H1 (cell line): Measurements from ENCODE around the gene TXNRD2. TPM values are rescaled to one million over a fixed set of nuclear protein-coding genes. Genes with fewer than 3 reads are reported as not detected.

Experiments used
- CTCF ChIA-PET: fragments of 300-600 bp; sonication (Branson Sonifier 250); formaldehyde crosslinking; loops from one replicate; lab custom pipeline; 2021; ENCODE audit not compliant: partially characterized antibody; lab: Charles Lee
- POLR2A ChIA-PET: fragments of 300-600 bp; sonication (Branson Sonifier 250); formaldehyde crosslinking; loops from one replicate; lab custom pipeline; 2021; ENCODE audit warnings: inconsistent platforms; ENCODE audit not compliant: partially characterized antibody; lab: Charles Lee
- DNase-seq, 2 experiments: peaks; one replicate each; pipeline versions ENCODE4 v3.0.0 to v3.0.0-alpha.2; 2010 to 2022; ENCODE audit warnings: low spot score in 2 of 2, low read depth in 1 of 2, mixed read lengths in 1 of 2
- FAIRE-seq: peaks from 2 replicates; lab custom pipeline; 2011; peaks lifted over from hg19 to GRCh38; lab: Jason Lieb, UNC
- H2AFZ ChIP-seq: 2 replicates; pipeline ENCODE4 v1.8.1; 2012; ENCODE audit warnings: low read length, inconsistent platforms
- H2AK5ac ChIP-seq: 2 replicates; pipeline ENCODE4 v1.6.1; 2013; ENCODE audit warnings: low read depth, low read length
- H2BK120ac ChIP-seq: replicated peaks from 2 replicates; pipeline ENCODE3; 2013; ENCODE audit warnings: low read depth, low read length, inconsistent platforms
- H2BK12ac ChIP-seq: 2 replicates; pipeline ENCODE4 v1.6.1; 2013; ENCODE audit warnings: low read depth, low read length
- H2BK15ac ChIP-seq: 2 replicates; pipeline ENCODE4 v1.6.1; 2013; ENCODE audit warnings: low read length
- H2BK20ac ChIP-seq: 2 replicates; pipeline ENCODE4 v1.6.1; 2013; ENCODE audit warnings: low read length
- H2BK5ac ChIP-seq: 2 replicates; pipeline ENCODE4 v1.6.1; 2013; ENCODE audit warnings: low read depth, low read length
- H3K14ac ChIP-seq: 2 replicates; pipeline ENCODE4 v1.6.1; 2013; ENCODE audit warnings: inconsistent platforms; ENCODE audit not compliant: insufficient read length
- H3K18ac ChIP-seq: 2 replicates; pipeline ENCODE4 v1.6.1; 2013; ENCODE audit warnings: low read length; ENCODE audit errors: extremely low read depth
- H3K23ac ChIP-seq: 2 replicates; pipeline ENCODE4 v1.6.1; 2013; ENCODE audit warnings: inconsistent platforms; ENCODE audit not compliant: insufficient read length
- H3K23me2 ChIP-seq: 2 replicates; pipeline ENCODE4 v1.6.1; 2013; ENCODE audit warnings: low read depth, low read length
- H3K27ac ChIP-seq: 2 replicates; pipeline ENCODE4 v1.6.1; 2011; ENCODE audit warnings: low read depth, low read length, inconsistent platforms
- H3K27me3 ChIP-seq, 4 experiments: replicated peaks in 1 of 4; 1 replicate in 1 of 4; 2 replicates in 3 of 4; pipeline versions ENCODE4 v1.6.1 to v1.8.1; 2011 to 2013; ENCODE audit warnings: low read length in 3 of 4, mild to moderate bottlenecking in 3 of 4, inconsistent platforms in 2 of 4, mixed read lengths in 2 of 4, moderate library complexity in 1 of 4; ENCODE audit not compliant: control insufficient read depth in 3 of 4, insufficient read depth in 3 of 4; ENCODE audit errors: extremely low read depth in 1 of 4
- H3K36me3 ChIP-seq, 4 experiments: 2 replicates each; pipeline versions ENCODE4 v1.6.1 to v1.8.1; 2011 to 2013; ENCODE audit warnings: mild to moderate bottlenecking in 4 of 4, low read length in 3 of 4, moderate library complexity in 2 of 4, control low read depth in 1 of 4, inconsistent platforms in 1 of 4; ENCODE audit not compliant: insufficient read depth in 4 of 4, control insufficient read depth in 2 of 4
- H3K4ac ChIP-seq: replicated peaks from 2 replicates; pipeline ENCODE3; 2013; ENCODE audit warnings: low read length, low read depth, mixed read lengths, inconsistent platforms; ENCODE audit not compliant: insufficient read length
- H3K4me1 ChIP-seq, 4 experiments: replicated peaks in 1 of 4; 1 replicate in 1 of 4; 2 replicates in 3 of 4; pipeline versions ENCODE4 v1.6.1 to v1.8.1; 2011 to 2013; ENCODE audit warnings: low read length in 3 of 4, inconsistent platforms in 2 of 4, mixed read lengths in 1 of 4; ENCODE audit not compliant: insufficient read depth in 4 of 4, control insufficient read depth in 3 of 4
- H3K4me2 ChIP-seq, 2 experiments: 2 replicates each; pipeline versions ENCODE4 v1.6.1 to v1.8.1; 2011 to 2013; ENCODE audit warnings: low read depth in 2 of 2, low read length in 2 of 2, control low read depth in 1 of 2, inconsistent platforms in 1 of 2, mild to moderate bottlenecking in 1 of 2; ENCODE audit not compliant: insufficient read depth in 1 of 2
- H3K4me3 ChIP-seq, 4 experiments: fragments of 200-600, 300-600 bp in 1 of 4; sonication (generic), shearing (Covaris generic), sonication (Bioruptor Twin) in 1 of 4; 2 replicates each; pipeline versions ENCODE4 v1.5.1 to v1.8.1; 2011 to 2016; ENCODE audit warnings: low read length in 4 of 4, low read depth in 3 of 4, control low read depth in 2 of 4, inconsistent platforms in 2 of 4, mild to moderate bottlenecking in 2 of 4, mixed read lengths in 1 of 4, moderate library complexity in 1 of 4; ENCODE audit not compliant: insufficient read depth in 2 of 4; ENCODE audit errors: extremely low read depth in 1 of 4
- H3K56ac ChIP-seq: replicated peaks from 2 replicates; pipeline ENCODE3; 2013; ENCODE audit warnings: low read depth, mild to moderate bottlenecking, mixed read lengths, low read length, inconsistent platforms; ENCODE audit not compliant: insufficient read length
- H3K79me1 ChIP-seq: 2 replicates; pipeline ENCODE4 v1.6.1; 2013; ENCODE audit warnings: low read depth, low read length, control low read depth
- H3K79me2 ChIP-seq, 2 experiments: 2 replicates each; pipeline versions ENCODE4 v1.6.1 to v1.8.1; 2012 to 2013; ENCODE audit warnings: low read length in 2 of 2, mild to moderate bottlenecking in 2 of 2, inconsistent platforms in 1 of 2; ENCODE audit not compliant: insufficient read depth in 2 of 2, control insufficient read depth in 1 of 2
- H3K9ac ChIP-seq, 4 experiments: replicated peaks in 1 of 4; 1 replicate in 1 of 4; 2 replicates in 3 of 4; pipeline versions ENCODE4 v1.6.1 to v1.8.1; 2011 to 2013; ENCODE audit warnings: low read depth in 3 of 4, low read length in 3 of 4, control low read depth in 2 of 4, mild to moderate bottlenecking in 2 of 4, moderate library complexity in 2 of 4, inconsistent platforms in 1 of 4; ENCODE audit errors: extremely low read depth in 1 of 4
- H3K9me3 ChIP-seq, 2 experiments: 2 replicates each; pipeline versions ENCODE4 v1.6.1 to v1.8.1; 2012 to 2013; ENCODE audit warnings: mild to moderate bottlenecking in 2 of 2, moderate library complexity in 2 of 2, control low read depth in 1 of 2, inconsistent platforms in 1 of 2, low read depth in 1 of 2, low read length in 1 of 2, mixed read lengths in 1 of 2; ENCODE audit not compliant: insufficient read depth in 2 of 2
- H4K20me1 ChIP-seq, 2 experiments: replicated peaks in 1 of 2; 2 replicates each; pipeline versions ENCODE3 to v1.8.1; 2011 to 2013; ENCODE audit warnings: inconsistent platforms in 2 of 2, low read length in 2 of 2, mild to moderate bottlenecking in 1 of 2; ENCODE audit not compliant: insufficient read depth in 2 of 2, control insufficient read depth in 1 of 2
- H4K5ac ChIP-seq: 2 replicates; pipeline ENCODE4 v1.6.1; 2013; ENCODE audit warnings: low read length, low read depth, mixed read lengths, inconsistent platforms; ENCODE audit not compliant: insufficient read length
- H4K8ac ChIP-seq: 2 replicates; pipeline ENCODE4 v1.8.0; 2013; ENCODE audit warnings: mild to moderate bottlenecking, moderate library complexity, low read length, inconsistent platforms; ENCODE audit not compliant: insufficient read depth; ENCODE audit errors: extremely low read depth
- H4K91ac ChIP-seq: replicated peaks from 2 replicates; pipeline ENCODE3; 2013; ENCODE audit warnings: low read length, mixed read lengths, inconsistent platforms; ENCODE audit not compliant: insufficient read length
- GTF2F1 ChIP-seq: IDR thresholded peaks from 2 replicates; pipeline ENCODE4 v1.6.1; 2012; ENCODE audit warnings: low read depth, low read length, improper control_type of control experiment, borderline replicate concordance
- WGBS, 2 experiments: shearing (Covaris generic) in 1 of 2; methylation state at CpG; one replicate each; pipeline versions ENCODE4 v1.1.6 to v1.1.7; 2013 to 2015; ENCODE audit warnings: low lambda C conversion rate in 2 of 2, mixed read lengths in 2 of 2, inconsistent platforms in 1 of 2, low coverage in 1 of 2, missing lambda C conversion rate in 1 of 2; ENCODE audit not compliant: insufficient replicate concordance in 2 of 2, insufficient coverage in 1 of 2, insufficient read length in 1 of 2; ENCODE audit errors: extremely low coverage in 1 of 2, missing lambda C conversion rate in 1 of 2; 5-methylcytosine and 5-hydroxymethylcytosine counted together
- polyA plus RNA-seq, 7 experiments: library from polyadenylated mRNA; depleted of rRNA in 3 of 7; stranded (reverse) in 5 of 7; unstranded in 2 of 7; fragments of >200 nt in 5 of 7; fragments of 200-250 nt in 2 of 7; gene quantifications; 1 replicate in 5 of 7; 2 replicates in 1 of 7; 4 replicates in 1 of 7; pipeline versions ENCODE4 v1.2.1 to v1.2.3, GENCODE V29; 2011 to 2013; ENCODE audit warnings: missing spikeins in 2 of 7, mixed read lengths in 2 of 7
- total RNA-seq: library from RNA; stranded (reverse); fragmentation: NEBNext Ultra II Directional; extraction: Animal tissue kit (Norgen Biotek cat#: 25700); gene quantifications from 2 replicates; pipeline ENCODE4 v1.2.1, GENCODE V29; 2021

TXNRD2 gene
- total and polyA plus RNA-seq, 2 of the 8 experiments (the other 6 are each of a cell fraction or from before 2014, with no cell fraction given) = 14.8 to 21.9 TPM

GRCh38 chr22:19864538-19865106, 77.0 kb downstream of the TXNRD2 start:
- Histone ChIP-seq H3K27me3 (no peaks in the 10 kb centered on the region), H2BK5ac (no peak overlapping the region), H3K56ac (no peak overlapping the region), H3K23me2 (no peaks in the 10 kb centered on the region), H3K9ac (no peak overlapping the region), H3K27ac (no peak overlapping the region), H2BK15ac (no peak overlapping the region), H3K4ac (no peak overlapping the region), H2BK12ac (no peak overlapping the region), H3K18ac (no peak overlapping the region), H3K79me1 (no peaks in the 10 kb centered on the region; the same call in 1 of the 2 replicates), H3K4me2 (no peak overlapping the region), H3K4me3 (no peak overlapping the region), H3K4me1 (peaks cover 0 to 7% (median 4%) of the 10 kb centered on the region in 4 experiments; a peak in 4 of 7 replicates), H2AK5ac (no peak overlapping the region), H4K20me1 (no peaks in the 10 kb centered on the region), H3K23ac (no peak overlapping the region), H4K8ac (no peak overlapping the region), H3K9me3 (no peaks in the 10 kb centered on the region), H3K36me3 (no peaks in the 10 kb centered on the region), H2BK120ac (no peak overlapping the region), H3K79me2 (no peaks in the 10 kb centered on the region), H4K91ac (no peak overlapping the region), H2BK20ac (no peak overlapping the region), H4K5ac (no peak overlapping the region), H3K14ac (no peak overlapping the region), H2AFZ (no peak overlapping the region)
- WGBS, 2 experiments = 86% methylated on average over 5 of the region's 5 CpGs; no CpG with 5 or more reads in 1 of the 2 experiments
- no peak for DNase-seq
- POLR2A ChIA-PET = interaction anchor here (1.0 kb wide), 1 partner anchor 10 kb away, joined by 3 read pairs; the partner anchor contains the start of genes GNB1L and RTL10
- FAIRE-seq = no peak
- CTCF ChIA-PET = interaction anchor here (1.2 to 1.8 kb wide), 2 partner anchors 10 to 38 kb away, joined by 3 to 7 read pairs; no protein-coding TSS in a partner anchor
- TF ChIP-seq GTF2F1 = no peak
